Hematopoietic multipotent progenitor cell treated with erythropoietin and hydrocortisone succinate and interleukin-3 and kit ligand, for 6 days (in vitro differentiated cells): ENCODE measurements around the gene NTM.

Source experiments
- DNase-seq: peaks from one replicate; pipeline ENCODE4 v3.0.0-alpha.2; 2015

NTM gene

DNA sequence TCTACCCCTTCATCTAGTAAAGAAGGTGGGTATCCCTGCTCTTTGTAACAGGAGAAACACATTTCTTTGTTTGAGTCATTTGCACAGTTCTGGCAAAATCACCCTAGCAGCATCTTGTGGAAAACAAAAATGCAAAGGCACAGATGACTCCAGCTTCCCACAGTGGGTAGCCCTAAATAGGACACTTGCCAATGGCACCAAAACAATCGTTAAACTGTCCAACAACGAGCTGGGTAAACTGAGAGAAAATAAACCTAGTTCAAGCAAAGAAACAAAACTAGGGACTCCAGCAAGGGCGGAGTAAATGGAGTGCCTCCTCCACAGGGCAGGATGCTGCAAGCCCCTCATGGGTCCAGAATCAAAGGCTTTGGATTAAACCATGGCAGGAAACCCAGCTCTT is 239.5 kb downstream of the NTM start:
- DNase-seq, result no peak

GRCh38 chr11:131611322-131611721 is 240.9 kb downstream of the NTM start:
- no peak for DNase-seq

DNA sequence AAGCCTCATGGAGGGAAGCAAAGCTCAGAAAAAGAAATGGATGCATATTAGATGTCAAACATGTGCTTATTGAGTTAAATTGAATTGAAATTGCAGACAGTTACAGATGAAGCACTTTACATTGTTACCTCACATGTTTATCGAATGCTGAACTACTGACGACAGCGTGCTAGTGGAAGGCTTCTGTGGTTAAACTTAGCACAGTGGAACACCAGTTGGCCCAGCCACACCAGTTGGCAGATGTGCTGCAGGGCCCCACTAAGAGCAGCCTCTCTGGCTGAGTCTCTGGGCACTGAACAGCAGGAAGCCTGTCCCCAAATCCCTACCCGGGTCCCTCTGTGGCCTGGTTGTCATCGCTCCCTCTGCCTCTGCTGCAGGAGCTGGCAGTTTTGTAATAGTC is 242.1 kb downstream of the NTM start:
- DNase-seq, result no peak

DNA sequence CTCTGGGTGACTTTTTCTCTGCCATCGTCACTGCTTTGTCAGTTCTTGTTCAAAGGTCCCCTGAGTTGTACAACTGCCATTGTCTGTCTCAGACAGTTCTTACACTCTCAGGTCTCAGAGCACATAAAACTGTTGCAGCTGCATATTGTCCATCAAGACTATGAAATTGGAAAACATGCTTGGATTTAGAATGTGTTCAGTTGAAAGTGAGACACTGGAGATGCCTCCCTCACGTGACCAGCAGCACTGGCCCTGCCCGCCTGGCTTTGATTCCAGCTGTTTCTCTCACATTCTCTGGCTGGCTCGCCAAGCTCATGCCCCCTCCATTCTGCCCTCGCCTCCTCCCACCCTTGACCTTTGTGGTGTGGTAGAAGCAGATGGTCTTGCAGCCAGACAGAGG is 244.2 kb downstream of the NTM start:
- no peak for DNase-seq

- DNase-seq, result no peak
Observed at GRCh38 chr11:131615611-131616010, 245.2 kb downstream of the NTM start.

- peak; percentile 74 for DNase-seq
Observed at GRCh38 chr11:131616481-131617140, 246.2 kb downstream of the NTM start.

- peak; percentile 7 for DNase-seq
Observed at GRCh38 chr11:131618201-131618600, 247.8 kb downstream of the NTM start.

- DNase-seq, result no peak
Observed at GRCh38 chr11:131622193-131622592, 251.8 kb downstream of the NTM start.

DNA sequence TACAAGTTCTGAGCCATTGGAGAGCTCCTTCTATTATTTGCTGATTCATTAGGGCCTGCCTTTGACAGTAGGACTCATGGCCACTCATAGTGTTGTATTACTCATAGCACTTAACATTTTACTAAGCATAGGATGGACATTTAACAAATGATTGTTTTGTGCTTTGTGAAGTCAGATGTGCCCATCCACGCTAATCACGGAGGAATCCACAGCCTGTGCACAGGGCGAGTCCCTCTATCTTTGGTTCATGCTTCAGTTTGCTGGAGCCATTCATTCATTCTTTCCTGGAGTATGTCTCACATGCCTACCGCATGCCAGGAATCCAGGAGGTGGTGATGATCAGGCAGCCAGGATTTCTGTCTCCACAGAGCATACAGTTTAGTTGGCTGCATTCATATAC is 254.1 kb downstream of the NTM start:
- no peak for DNase-seq

- DNase-seq, result peak; percentile 35
Observed at GRCh38 chr11:131626788-131627187, 256.4 kb downstream of the NTM start.

DNA sequence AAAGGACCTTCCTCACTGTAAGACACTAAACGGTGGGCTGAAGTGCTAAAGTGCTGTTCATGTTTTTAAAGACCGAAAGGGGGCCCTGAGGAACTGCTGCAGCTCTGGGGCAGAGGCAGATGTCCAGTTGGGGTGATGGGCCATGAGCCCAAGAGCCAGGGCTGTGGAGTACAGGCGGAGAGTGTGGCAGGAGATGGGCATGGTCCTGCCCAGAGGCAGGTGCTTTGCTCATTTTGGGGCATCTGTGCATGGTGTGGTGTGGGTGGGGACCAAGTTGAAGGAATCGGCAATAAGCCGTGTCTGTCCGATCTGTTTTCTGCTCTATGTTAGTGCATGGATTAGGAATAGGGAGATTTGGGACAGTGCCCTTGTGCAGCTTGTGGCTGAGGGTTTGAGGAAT is 258.3 kb downstream of the NTM start:
- DNase-seq, result no peak

DNA sequence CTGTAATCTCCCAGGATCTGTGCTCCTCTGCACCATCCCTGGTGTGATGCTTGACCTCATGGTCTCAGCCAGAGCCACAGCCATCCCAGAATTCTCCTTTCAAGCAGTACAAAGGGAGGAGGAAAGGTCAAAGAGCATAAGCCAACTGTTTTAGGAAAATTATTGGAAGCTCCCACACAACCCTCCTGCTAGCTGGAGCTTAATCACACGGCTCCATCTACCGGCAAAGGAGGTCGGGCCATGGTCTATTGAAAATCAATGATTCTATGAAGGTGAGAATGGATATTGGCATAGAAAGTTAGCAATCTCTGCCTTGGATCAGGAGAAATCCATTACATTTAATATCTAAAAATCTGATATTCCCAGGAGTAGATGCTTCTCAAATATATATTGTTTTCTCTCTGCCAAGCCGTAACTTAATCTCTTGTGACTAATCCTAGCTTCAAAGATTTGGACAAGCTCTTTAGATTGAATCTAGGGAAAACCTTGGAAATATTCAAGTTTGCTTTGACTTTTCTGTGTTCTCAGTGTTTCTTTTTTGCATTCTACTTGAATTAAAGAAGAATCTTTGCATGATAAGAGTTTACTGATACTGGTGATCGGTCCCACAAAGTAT is 259.6 kb downstream of the NTM start:
- DNase-seq, result no peak

GRCh38 chr11:131632971-131633370 is 262.6 kb downstream of the NTM start:
- DNase-seq, result no peak

DNA sequence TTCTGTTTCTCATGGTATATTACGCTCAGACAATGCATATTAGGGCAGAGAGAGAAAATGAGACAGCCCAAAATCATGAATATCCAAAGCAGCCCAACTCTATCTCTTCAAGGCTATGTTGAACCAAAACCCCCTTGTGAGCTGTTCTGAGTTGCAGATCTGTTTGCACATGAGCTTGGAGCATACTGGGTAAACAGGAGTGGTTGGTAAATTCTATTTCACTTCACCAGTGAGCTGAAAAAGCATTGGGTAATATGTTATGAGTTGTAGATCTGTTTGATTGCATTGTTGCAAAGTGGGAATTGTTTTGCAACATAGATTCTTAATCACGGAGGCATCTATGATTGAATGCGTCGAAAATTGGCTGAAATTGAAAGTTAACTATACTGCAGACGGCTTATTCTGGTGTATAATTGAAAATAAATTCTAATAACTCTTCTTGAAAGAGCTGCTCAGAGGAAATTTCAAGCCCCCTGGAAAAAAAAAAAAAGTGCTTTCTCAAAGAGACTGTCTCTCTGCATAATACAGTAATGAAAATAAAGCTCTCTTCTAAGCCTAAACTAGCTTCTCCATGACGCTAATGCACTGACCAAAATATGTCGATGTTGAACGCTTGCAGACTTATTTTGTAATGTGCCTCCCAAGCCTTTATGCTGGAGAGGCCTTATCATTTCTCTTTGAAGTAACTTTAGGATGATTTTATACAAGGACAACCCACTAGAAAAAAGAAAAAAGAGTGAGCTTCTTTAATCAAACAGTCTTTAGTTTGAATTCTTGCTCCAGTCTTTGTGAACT is 263.7 kb downstream of the NTM start:
- DNase-seq, result peak; percentile 54

- peak; percentile 79 for DNase-seq
Observed at GRCh38 chr11:131637469-131638175, 267.2 kb downstream of the NTM start.

- no peak for DNase-seq
Observed at GRCh38 chr11:131638889-131639288, 268.5 kb downstream of the NTM start.

DNA sequence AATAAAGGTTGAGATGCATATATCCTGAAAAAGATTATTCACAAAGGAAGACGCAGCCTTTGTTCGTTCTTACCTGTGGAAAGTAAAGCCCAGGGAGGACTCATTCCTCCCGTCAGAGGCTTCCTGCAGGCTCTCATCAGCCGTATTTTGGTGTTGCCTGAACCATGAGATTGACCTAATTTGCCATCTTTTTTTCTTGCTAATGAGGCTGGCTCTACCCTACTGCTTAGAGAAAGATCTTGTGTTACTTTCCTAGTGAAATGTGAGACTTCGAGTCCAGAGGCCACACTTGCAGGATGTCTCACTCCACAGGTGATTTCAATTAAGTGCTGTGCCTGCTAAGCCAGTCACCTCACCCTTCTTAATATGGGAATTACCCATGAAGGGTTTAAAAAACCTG is 269.9 kb downstream of the NTM start:
- DNase-seq, result no peak

- no peak for DNase-seq
Observed at GRCh38 chr11:131642756-131643531, 272.5 kb downstream of the NTM start.

GRCh38 chr11:131644204-131644795 is 273.9 kb downstream of the NTM start:
- DNase-seq, result peak; percentile 57

- no peak for DNase-seq
Observed at GRCh38 chr11:131645237-131645636, 274.8 kb downstream of the NTM start.

- peak; percentile 61 for DNase-seq
Observed at GRCh38 chr11:131649856-131650255, 279.4 kb downstream of the NTM start.

DNA sequence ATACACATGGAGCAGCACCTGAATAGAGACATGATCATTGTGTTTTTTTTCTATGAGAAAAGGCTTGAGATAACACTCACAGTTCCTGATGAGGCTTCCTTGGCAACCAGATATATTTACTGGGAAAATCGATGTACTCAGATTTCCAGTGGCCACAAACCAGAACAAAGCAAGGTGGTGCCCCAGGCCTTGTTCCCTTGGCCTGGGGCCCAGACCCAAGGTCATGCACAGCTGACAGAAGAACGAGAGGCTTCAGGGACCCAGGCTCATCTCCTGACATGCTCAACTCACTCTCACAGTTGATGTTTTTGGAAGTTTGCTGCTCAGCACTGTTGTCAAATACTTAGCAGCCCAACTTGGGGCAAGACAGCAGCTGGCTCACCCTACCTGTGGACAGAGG is 281.8 kb downstream of the NTM start:
- no peak for DNase-seq
